HG03103 (cell line): ENCODE data around the gene SCYGR7.
A peak's percentile ranks its signal among the peaks of the same experiment; 100 is the strongest.
"Not testable (repeated sequence)": the region's sequence is repeated elsewhere in the genome, so short reads cannot be mapped to it uniquely, and the experiment has no call there.

Source experiments
- ATAC-seq: cut with Tn5 transposase; IDR thresholded peaks from one replicate; pipeline ENCODE4 v1.9.1; 2021; ENCODE audit warnings: low read depth; ENCODE audit not compliant: unreplicated experiment

The SCYGR7 gene

DNA sequence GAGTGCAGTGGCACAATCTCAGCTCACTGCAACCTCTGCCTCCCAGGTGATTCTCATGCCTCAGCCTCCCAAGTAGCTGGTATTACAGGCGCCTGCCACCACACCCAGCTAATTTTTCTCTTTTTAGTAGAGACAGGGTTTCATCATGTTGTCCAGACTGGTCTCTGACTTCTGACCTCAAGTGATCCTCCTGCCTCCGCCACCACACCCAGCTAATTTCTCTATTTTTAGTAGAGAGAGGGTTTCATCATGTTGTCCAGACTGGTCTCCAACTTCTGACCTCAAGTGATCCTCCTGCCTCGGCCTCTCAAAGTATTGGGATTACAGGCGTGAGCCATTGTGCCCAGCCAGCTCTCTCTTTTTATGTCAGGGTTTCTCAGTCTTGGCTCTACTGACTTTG lies 28.1 kb downstream of the SCYGR7 start:
- not testable (repeated sequence) for ATAC-seq

DNA sequence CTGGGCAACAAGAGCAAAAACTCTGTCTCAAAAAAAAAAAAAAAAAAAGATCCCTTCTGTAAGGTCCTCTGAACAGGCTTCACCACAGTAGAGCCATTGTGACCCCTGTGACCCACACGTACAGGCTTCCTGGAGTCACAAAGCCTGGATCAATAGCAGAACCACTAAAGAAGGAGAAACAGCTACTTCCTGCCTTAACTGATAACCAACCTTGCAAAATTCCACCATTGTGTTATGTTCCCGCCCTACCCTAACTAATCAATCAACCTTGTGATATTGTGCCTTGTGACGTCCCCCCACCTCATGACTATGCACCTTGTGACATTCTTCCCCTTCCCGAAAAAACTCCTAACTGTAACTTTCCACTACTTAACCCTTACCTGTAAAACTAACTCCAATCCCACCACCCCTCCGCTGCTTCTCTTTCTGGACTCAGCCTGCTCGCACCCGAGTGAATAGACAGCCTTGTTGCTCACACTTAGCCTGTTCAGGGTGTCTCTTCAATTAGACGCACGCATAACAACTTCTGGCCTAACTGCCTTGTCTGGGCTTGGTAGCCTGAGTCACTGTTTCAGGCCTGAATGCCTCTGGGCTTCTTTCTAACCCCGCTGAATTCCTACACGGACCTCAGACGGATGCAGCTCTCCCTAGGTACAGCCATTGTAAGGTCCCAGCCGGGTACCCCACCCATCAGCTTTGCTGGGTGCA lies 31.4 kb downstream of the SCYGR7 start:
- no peak for ATAC-seq

DNA sequence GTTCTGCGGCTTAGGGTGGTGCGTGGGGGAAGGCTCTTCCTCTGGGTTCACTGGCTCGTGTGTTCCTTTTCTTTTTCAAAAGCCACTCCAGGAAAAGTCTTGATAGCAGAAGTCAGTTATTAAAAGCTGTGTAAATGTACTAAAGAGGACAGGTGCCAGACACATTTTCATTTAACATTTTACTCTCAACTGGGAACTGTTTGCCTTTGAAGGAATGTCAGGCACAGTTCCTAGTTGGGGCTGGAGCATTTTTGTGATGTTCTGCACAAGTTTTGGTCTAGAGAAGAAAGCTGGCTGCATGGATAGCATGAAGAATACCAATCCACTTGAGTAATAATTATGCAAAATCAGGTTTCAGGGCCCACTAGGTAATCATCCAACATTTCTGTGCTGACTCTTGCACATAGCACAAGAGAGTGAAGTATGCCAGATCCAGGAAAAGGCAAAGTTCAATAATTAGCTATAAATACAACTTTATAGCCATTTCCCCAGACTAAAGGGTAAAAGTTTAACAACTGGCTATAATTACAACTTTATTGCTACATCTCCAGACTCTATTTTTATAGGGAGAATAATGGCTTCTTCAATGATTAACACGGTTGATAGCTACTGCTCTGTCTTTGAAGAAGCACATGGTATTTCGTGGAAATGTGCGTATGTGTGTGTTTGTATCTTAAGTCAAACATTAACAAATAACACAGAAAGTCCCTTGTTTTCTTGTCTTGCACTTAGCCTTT lies 33.8 kb downstream of the SCYGR7 start:
- no peak for ATAC-seq

DNA sequence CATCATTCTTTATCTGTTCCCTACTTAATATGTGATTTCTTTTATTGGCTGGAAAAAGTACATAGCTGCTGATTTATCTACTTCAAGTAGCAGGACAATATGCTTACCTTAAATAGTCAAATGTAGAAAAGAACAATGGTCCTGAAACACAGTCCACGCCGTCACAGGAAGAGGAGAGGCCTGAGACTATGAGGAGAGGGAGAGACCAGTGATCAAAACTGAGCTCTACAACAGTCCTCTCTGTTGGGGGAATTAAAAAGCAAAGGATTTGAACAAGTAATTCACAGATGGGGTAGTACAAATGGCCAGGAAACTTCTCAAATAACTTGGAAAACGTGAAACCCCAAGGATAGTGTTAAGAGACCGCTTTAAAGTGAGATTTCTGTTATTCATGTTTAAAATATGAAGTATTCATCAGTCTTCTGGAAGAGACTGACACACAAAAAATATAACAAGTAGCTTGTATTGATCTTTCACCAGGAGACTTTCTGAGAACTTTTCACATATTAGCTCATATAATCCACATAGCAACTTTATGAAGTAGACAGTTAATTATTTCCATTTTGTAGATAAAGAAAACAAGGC lies 37.7 kb downstream of the SCYGR7 start:
- ATAC-seq: no peak

DNA sequence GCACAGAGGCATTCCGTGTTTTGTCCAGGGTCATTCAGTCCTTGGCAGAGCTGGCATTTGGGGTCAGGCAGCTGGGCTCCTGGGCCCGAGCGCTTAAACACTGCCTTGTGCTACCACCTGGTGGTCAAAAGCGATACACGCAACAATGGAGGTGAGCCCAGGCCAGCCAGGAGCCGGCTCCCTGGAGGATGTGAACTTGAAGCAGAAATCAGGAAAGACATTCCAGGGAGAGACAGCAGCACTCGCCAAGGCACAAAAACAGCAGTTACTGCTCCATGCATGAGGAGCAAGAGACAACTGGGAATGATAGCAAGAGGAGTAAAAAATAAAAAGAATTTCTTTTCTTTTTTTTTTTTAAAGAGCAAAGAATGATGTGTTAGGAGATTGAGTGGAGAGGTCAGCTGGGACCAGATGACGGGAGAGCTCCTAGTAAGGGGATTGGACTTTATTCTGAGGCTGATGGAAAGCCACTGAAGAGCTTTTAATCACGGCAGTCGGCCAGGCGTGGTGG lies 38.3 kb downstream of the SCYGR7 start:
- ATAC-seq: peak; percentile 99

DNA sequence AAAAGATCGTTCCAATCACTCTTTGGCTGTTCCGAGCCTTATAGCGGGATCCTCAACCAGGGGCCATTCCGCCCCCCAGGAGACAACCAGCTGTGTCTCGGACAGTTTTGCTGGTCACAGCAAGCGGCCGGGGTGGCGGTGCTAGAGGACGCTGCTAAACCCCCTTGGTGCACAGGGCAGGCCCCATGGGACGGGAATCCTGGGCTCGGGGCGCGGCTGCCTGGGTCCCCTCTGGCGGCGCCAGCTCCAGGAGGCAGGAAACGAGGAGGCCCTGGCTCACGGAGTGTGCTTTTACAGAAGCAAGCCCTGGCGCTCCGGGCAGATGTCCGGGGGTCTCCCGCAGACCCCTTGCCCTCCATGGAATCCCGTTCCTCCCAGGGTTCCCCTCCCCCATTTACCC lies 39.7 kb downstream of the SCYGR7 start:
- ATAC-seq: no peak

DNA sequence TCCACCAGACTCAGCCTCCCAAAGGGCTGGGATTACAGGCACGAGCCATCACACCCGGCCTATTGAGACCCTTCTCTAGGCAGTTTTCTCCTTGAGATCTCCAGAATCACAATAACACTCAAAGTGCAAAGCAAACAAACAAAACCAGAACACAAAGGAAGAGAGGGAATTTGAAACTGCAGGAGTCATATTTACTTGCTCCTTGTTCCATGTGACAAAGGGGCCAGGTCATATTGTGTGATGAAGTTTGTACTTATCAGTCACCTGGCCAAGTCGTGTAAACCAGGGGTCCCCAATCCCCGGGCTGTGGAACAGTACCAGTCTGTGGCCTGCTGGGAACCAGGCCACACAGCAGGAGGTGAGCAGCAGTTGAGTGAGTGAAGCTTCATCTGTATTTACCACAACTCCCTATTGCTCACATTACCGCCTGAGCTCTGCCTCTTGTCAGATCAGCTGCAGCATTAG lies 44.1 kb downstream of the SCYGR7 start:
- no peak for ATAC-seq

DNA sequence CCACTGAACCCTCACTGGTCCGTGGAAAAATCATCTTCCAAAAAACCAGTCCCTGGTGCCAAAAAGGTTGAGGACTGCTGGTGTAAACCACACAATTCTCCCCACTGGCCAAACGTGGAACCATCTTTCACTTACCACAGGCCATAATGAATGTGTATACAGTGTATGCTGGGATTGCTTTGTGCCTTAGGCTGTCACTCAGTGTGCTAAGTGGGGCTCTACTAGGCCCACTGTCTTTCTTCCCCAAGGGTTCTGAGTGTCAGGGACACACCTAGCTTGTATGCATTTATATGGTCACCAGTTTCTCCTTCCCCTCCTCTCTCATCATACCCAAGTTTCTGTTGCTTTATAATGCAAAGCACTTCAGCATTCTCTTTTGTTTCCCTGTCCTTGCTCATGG lies 44.8 kb downstream of the SCYGR7 start:
- ATAC-seq: no peak

DNA sequence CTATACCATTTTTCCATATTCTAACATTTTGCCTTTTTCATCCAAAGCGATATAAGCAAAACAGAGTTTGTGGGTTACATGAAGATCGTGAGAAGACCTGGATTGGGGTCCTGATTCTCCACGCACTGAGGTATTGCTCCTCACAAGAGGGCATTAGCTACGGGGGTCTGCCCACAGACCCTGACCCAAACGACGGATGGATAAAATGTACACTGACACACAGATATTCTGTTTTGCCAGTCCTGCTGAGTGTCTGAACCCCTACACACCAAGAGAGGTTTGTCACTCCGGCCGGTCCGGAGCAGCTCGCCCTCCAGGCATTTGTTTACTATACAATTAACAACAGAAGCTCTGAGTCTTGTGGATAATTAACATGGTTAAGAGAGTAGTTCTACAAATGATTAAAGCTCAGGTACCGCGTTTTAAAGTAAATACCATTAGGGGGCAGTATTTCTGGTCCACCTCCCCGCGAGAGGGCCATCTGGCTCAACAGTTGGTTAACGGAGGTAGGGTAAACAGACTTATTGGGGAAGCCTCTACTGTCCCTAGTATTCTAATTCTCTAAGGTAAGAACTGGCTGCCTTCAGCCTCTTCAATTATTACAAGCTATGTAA lies 46.0 kb downstream of the SCYGR7 start:
- ATAC-seq: no peak

DNA sequence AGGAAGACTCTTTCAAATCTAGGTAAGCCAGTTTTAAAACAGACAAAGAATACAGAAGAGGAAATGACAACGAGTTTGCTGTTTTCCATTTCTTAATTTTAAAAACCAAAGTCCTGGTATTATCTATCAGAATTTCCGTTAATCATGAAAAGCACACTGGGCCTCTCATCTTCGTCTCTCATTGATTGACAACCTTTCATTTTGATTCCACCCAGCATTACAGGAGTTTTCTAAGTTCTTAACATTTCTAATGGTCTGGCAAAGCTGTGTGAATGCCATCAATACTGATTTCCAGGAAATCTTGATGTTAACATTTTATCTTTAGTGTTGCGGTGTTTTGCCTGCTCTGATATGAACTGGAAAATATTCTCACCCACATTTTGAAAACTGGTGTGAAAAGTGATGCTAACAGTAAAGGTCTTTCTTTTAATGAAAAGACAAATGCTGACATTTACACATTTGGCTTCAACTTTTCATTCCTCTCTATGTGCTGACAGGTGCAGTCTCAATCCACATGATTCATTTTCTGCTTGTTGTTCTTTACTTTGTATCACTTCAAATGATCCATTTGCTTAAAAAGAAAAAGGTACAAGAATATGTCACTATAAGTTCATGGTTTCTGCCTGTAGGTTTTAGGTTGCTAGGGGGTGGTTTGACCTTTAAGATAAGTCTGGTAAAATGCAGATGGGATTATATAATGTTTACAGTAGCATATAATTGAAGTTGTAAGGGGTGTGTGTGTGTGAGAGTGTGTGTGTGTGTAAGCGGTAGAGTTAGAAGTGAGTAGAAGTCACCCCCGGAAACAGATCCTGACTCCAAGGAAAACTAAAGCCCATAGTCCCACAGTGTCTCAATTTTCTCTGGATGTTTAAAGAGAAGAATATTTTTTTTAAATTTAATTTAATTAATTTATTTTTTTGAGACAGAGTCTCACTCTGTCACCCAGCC lies 47.0 kb downstream of the SCYGR7 start:
- ATAC-seq: no peak
